G401 (cell line): ENCODE measurements around the gene ATP5MK. TPM values are rescaled to one million over a fixed set of nuclear protein-coding genes. Genes with fewer than 3 reads are reported as not detected.
"Not testable (repeated sequence)": the region's sequence is repeated elsewhere in the genome, so short reads cannot be mapped to it uniquely, and the experiment has no call there.

Experiments
- DNase-seq: peaks from one replicate; pipeline ENCODE4 v3.0.0-alpha.2; 2015; ENCODE audit warnings: low spot score
- in situ Hi-C: cut with HindIII; loops from 2 replicates; pipeline ENCODE4 v1.10.0; 2016; ENCODE audit warnings: low sequenced_read_pairs, mixed read lengths
- total RNA-seq: library from RNA; depleted of rRNA; stranded (reverse); fragments of >200 nt; shearing (Covaris generic); gene quantifications from 2 replicates; pipeline ENCODE4 v1.2.3, GENCODE V29; 2014; rRNA removed

ATP5MK gene
- total RNA-seq = 274 and 320 TPM in 2 replicates

GRCh38 chr10:103396067-103396788 lies at the start of gene ATP5MK, which contains the start of gene PDCD11:
Gene ATP5MK, minus strand, starts transcription at chr10:103396475. Its CDS starts 4,018 bp downstream, at chr10:103392457.
Gene PDCD11, plus strand, starts transcription at chr10:103396626. Its CDS starts 1,801 bp downstream, at chr10:103398427.
- in situ Hi-C loops = no loop called here
- DNase-seq = peak; percentile 99

DNA sequence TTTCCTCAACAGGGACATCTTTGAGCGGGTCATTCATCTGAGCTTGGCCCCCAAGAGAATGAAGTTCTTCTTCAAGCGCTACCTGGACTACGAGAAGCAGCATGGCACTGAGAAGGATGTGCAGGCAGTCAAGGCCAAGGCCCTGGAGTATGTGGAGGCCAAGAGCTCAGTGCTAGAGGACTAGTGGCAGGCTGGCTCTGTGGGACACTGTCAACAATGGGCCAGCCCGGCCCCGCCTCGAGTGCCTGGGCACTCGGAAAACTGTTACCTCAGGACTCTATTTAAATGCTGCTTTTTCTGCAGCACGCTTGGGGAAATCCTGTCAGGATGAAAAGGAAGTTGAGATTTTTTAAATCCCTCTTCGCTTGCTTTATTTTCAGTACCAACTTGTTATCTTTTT lies 49.1 kb upstream of the ATP5MK start:
- no peak for DNase-seq
- in situ Hi-C loops = no loop called here

GRCh38 chr10:103444478-103444877 lies 48.2 kb upstream of the ATP5MK start:
- no peak for DNase-seq
- in situ Hi-C loops = no loop called here

DNA sequence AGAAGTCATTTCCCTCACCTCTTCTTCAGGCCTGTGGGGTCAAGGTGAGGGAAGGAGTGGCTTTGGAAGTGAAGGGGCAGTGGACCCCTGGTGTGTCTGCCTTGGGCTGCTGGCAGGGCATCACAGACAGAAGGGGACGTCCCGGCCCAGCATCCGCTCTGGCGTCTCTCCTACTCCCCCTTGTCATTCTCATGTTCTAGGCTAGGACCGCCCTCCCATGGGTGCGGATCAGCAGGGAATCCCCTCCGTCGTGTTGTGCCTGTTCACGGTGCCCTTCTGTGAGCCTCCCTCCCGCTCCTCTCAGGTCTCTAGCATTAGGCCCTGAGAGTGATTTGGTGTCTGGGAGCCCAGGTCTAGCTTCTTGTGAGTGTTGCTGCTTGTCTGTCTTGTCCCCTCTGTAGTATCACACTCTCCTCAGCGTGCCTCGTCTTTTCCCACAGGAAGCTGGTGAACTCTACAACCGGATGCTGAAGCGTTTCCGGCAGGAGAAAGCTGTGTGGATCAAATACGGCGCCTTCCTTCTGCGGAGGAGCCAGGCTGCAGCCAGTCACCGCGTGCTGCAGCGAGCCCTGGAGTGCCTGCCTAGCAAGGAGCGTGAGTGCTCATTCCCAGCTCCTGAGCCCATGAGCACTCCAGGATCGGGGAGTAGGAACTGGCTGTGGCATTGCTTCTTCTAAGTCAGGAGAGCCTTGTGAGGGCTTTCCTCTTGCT lies 47.4 kb upstream of the ATP5MK start:
- no peak for DNase-seq
- in situ Hi-C loops = no loop called here

DNA sequence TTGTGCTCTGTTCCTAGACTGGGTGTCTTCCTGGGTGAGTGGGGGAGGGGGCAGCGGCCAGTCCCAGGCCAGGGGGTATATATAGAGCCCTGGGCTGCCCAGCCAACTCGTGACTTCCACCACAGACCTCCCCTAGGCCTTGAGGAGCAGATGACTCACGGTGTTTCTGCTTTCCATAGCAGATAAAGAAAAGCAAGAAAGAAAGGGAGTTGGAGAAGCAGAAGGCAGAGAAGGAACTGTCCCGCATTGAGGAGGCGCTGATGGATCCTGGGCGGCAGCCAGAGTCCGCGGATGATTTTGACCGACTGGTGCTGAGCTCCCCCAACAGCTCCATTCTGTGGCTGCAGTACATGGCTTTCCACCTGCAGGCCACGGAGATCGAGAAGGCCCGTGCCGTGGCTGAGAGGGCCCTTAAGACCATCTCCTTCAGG lies 45.8 kb upstream of the ATP5MK start:
- DNase-seq = no peak
- in situ Hi-C loops = no loop called here

GRCh38 chr10:103441611-103442010 lies 45.3 kb upstream of the ATP5MK start:
- in situ Hi-C loops = no loop called here
- DNase-seq = no peak

DNA sequence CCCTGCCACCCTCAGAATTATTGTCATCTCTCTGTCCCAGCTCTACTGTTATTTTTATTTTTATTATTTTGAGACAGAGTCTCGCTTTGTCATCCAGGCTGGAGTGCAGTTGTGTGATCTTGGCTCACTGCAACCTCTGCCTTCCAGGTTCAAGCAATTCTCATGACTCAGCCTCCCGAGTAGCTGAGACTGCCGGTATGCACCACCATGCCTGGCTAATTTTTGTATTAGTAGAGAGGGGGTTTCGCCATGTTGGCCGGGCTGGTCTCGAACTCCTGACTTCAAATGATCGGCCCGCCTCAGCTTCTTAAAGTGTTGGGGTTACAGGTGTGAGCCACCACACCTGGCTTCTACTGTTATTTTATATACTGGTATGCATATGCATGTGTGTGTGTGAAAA lies 44.9 kb upstream of the ATP5MK start:
- no peak for DNase-seq
- in situ Hi-C loops = no loop called here

- DNase-seq = no peak
- in situ Hi-C loops = no loop called here
Observed at GRCh38 chr10:103440416-103440815, 44.1 kb upstream of the ATP5MK start.

DNA sequence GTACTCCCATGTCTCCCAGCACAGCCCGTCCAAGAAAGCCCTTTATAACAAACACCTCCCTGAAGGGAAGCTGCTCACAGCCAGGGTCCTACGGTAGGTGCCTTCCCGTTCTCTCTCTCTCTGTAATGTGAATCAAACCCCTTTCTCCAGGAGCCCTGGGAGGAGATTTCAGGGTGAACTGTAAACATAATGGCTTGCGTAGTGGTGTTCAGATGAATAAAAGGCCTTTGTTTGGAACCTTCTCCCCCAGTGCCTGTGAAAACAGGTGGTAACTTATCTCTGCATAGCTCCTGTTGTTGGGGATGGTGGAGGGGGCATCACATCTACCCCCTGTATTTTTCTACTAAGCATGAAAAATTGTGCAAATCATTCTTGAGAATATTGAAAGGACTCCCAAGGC lies 43.5 kb upstream of the ATP5MK start:
- in situ Hi-C loops = no loop called here

GRCh38 chr10:103433858-103434257 lies 37.6 kb upstream of the ATP5MK start:
- in situ Hi-C loops = no loop called here
- DNase-seq = no peak

More for the DNA sequence above, 43.5 kb upstream of the ATP5MK start:
- no peak for DNase-seq

- in situ Hi-C loops = no loop called here
Observed at GRCh38 chr10:103431902-103432301, 35.6 kb upstream of the ATP5MK start.

GRCh38 chr10:103429647-103430046 lies 33.4 kb upstream of the ATP5MK start:
- in situ Hi-C loops = no loop called here
- DNase-seq = no peak

More at GRCh38 chr10:103431902-103432301, 35.6 kb upstream of the ATP5MK start:
- no peak for DNase-seq

DNA sequence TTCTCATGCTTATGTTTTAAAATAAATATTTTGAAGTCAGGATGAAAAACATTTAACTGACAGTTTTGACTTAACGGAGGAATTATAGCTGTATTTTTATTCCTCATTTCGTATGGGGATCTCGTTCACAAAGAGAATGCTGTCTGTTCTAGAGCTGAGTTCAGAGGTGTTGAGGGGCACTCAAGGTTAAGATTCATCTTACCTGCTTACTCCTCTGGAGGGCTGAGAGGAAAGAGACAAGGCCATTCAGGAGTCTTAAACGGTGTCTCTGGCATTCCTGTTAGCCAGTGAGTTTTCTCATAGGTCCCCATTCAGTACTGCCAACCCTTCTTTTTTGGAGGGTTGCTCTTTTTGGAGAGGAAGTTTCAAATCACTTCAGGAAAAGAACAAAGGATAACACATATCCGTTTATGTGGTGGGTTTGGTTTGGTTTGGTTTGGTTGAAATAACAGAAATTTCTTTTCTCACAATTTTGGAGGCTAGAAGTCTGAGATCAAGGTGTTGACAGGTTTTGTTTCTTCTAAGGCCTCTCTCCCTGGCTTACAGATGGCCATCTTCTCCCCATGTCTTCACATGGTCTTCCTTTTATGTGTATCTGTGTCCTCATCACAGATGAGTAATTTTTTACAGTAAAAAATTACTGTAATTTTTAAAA lies 32.8 kb upstream of the ATP5MK start:
- in situ Hi-C loops = no loop called here
- no peak for DNase-seq

- in situ Hi-C loops = no loop called here
- no peak for DNase-seq
Observed at GRCh38 chr10:103427866-103428265, 31.6 kb upstream of the ATP5MK start.

DNA sequence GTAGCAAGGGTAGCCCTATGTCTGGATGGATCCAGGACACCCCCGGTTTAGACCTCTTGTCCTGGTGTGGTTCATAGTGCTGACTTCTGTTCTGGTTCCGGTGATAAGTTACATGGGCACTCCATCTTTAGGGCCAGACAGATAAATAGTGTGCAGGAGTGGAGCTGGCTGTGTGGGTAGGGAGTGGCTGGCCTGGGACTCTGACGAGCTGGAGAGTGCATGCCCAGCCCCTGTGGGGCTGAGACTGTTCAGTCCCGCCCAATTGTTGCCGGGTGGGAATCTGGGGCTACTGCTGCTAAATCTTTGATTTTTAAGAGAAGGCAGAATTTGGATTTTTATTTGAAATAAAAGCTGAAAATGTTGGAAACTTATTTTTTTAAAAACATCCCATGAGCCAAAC lies 27.5 kb upstream of the ATP5MK start:
- in situ Hi-C loops = no loop called here
- no peak for DNase-seq

GRCh38 chr10:103419101-103419500 lies 22.8 kb upstream of the ATP5MK start:
- DNase-seq = no peak
- in situ Hi-C loops = no loop called here

DNA sequence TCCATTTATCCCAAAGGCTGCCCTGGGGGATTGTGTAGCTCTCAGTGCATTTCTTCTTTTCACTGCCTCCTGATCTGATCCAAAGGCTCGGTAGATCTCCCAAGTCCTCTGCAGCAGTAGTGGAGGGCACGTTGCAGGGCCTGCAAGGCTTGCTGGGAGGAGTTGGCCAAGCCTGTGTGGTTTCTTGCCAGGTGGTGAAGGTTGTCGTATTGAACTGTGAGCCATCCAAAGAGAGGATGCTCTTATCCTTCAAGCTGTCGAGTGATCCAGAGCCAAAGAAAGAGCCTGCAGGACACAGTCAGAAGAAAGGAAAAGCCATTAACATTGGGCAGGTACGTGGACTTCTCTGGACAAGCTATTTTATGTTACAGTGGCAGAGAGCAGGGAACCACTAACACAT lies 21.3 kb upstream of the ATP5MK start:
- DNase-seq = peak; percentile 90
- in situ Hi-C loops = no loop called here

GRCh38 chr10:103417148-103417469 lies 20.8 kb upstream of the ATP5MK start:
- DNase-seq, in situ Hi-C loops: not testable (repeated sequence)

- DNase-seq = peak; percentile 88
- in situ Hi-C loops = no loop called here
Observed at GRCh38 chr10:103416436-103417147, 20.3 kb upstream of the ATP5MK start.

- in situ Hi-C loops = no loop called here
- DNase-seq = no peak
Observed at GRCh38 chr10:103415581-103415980, 19.3 kb upstream of the ATP5MK start.
